ENCODE results near the gene GRID2. TPM values are rescaled to one million over a fixed set of nuclear protein-coding genes. Genes with fewer than 3 reads are reported as not detected.

GRID2 gene
- polyA plus RNA-seq, 1 of the 3 experiments (the other 2 are of a cell fraction): not detected

DNA sequence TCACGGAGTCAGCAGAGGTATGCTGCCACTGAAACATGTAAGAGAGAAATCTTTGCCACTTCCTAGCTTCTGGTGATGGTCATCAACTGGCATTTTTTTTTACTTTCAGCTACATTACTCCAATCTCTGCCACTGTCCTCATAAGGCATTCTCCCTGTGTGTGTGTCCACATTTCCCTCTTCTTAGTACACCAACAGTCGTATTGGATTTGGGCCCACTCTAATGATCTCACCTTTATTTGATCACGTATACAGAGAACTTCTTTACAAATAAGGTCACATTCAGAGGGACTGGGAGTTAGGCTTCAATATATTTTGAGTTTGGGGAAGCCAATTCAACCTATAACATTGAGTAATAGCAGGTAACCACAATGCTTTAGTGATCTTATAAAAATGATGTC lies 649.1 kb downstream of the GRID2 start:
- ChIA-PET CTCF (no interaction called here), POLR2A (no interaction called here)
- no peaks in the 10 kb centered on the region for H4K20me1 ChIP-seq (ENCODE audit: insufficient read depth)
- no peak overlapping the region for H3K9ac ChIP-seq
- DNase-seq: no peak
- H3K9me2 ChIP-seq: no peaks in the 10 kb centered on the region
- H3K27ac ChIP-seq (ENCODE audit: low read depth in 2 of 2, low read length in 1 of 2): no peak overlapping the region
- WGBS (ENCODE audit: low lambda C conversion rate): 65% methylated on average over 3 of the region's 3 CpGs
- no peaks in the 10 kb centered on the region for H3K9me3 ChIP-seq
- no peaks in the 10 kb centered on the region for H3K79me2 ChIP-seq (ENCODE audit: insufficient read depth)
- no peak overlapping the region for H3K4me2 ChIP-seq
- no peak overlapping the region for H3K4me3 ChIP-seq (ENCODE audit: low read depth in 2 of 2, low read length in 1 of 2)
- no peaks in the 10 kb centered on the region for H3K36me3 ChIP-seq (replicated peaks in 1 of 2; ENCODE audit: control insufficient read depth in 1 of 2, insufficient read depth in 2 of 2, low read length in 1 of 2)
- H3K4me1 ChIP-seq (ENCODE audit: control insufficient read depth in 1 of 2, insufficient read depth in 2 of 2, low read depth in 1 of 2, low read length in 1 of 2): no peaks in the 10 kb centered on the region
- TF ChIP-seq FOSL2 (IDR thresholded peaks at IDR 0.05; ENCODE audit: borderline replicate concordance, low read depth): no peak
- no peak for TF ChIP-seq SIN3A (IDR thresholded peaks at IDR 0.05; ENCODE audit: borderline replicate concordance, low read depth, low read length)
- no peak for TF ChIP-seq MXI1 (IDR thresholded peaks at IDR 0.05; ENCODE audit: low read depth, low read length)
- no peak for TF ChIP-seq YY1 (IDR thresholded peaks at IDR 0.05; ENCODE audit: low read depth)
- TF ChIP-seq RAD21 (IDR thresholded peaks at IDR 0.05; ENCODE audit: low read length): no peak
- TF ChIP-seq, protein P1, sequence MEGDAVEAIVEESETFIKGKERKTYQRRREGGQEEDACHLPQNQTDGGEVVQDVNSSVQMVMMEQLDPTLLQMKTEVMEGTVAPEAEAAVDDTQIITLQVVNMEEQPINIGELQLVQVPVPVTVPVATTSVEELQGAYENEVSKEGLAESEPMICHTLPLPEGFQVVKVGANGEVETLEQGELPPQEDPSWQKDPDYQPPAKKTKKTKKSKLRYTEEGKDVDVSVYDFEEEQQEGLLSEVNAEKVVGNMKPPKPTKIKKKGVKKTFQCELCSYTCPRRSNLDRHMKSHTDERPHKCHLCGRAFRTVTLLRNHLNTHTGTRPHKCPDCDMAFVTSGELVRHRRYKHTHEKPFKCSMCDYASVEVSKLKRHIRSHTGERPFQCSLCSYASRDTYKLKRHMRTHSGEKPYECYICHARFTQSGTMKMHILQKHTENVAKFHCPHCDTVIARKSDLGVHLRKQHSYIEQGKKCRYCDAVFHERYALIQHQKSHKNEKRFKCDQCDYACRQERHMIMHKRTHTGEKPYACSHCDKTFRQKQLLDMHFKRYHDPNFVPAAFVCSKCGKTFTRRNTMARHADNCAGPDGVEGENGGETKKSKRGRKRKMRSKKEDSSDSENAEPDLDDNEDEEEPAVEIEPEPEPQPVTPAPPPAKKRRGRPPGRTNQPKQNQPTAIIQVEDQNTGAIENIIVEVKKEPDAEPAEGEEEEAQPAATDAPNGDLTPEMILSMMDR (IDR thresholded peaks at IDR 0.05): no peak
- no peak for TF ChIP-seq SMC3 (IDR thresholded peaks at IDR 0.05; ENCODE audit: low read depth, low read length)
- no peak for TF ChIP-seq USF1 (IDR thresholded peaks at IDR 0.05; ENCODE audit: borderline replicate concordance, low read depth)
- TF ChIP-seq RCOR1 (IDR thresholded peaks at IDR 0.05; ENCODE audit: low read length): no peak
- no peak for TF ChIP-seq TAF1 (IDR thresholded peaks at IDR 0.05; ENCODE audit: borderline replicate concordance, low read depth, low read length)
- no peak for TF ChIP-seq ELF1 (IDR thresholded peaks at IDR 0.05)
- TF ChIP-seq FOXM1 (IDR thresholded peaks at IDR 0.05; ENCODE audit: low read depth): no peak
- no peaks in the 10 kb centered on the region for H3K27me3 ChIP-seq (ENCODE audit: insufficient read depth)
- H2AFZ ChIP-seq (ENCODE audit: low read depth): no peak overlapping the region
- H3F3A ChIP-seq (replicated peaks; ENCODE audit: insufficient read depth): no peaks in the 10 kb centered on the region

DNA sequence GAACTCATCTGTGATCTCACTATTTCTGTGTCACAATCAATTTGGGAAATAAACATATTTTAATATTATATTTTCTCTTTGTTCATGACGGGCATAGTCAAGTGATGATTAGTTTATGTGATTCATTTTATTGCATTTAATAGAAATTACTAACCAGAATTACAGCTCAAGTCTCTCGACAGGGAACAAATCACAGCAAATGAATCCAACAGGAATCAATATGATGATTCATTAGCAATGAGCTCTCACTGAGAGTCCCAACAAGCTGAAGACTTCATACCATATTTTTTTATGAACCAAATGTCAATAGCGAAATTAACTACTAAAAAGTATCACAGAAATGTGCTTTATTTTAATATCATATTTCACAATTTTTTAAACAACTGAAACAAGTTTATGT lies 649.7 kb downstream of the GRID2 start:
- H3K79me2 ChIP-seq (ENCODE audit: insufficient read depth): no peaks in the 10 kb centered on the region
- H3K9me3 ChIP-seq: no peaks in the 10 kb centered on the region
- no peaks in the 10 kb centered on the region for H4K20me1 ChIP-seq (ENCODE audit: insufficient read depth)
- WGBS (ENCODE audit: low lambda C conversion rate): 45% methylated on average over 3 of the region's 3 CpGs
- no peaks in the 10 kb centered on the region for H3F3A ChIP-seq (replicated peaks; ENCODE audit: insufficient read depth)
- no peak overlapping the region for H3K9ac ChIP-seq
- POLR2A ChIA-PET: interaction anchor here (0.5 kb wide), 1 partner anchor 18 kb away, joined by 3 read pairs; no protein-coding TSS in a partner anchor
- no peak overlapping the region for H2AFZ ChIP-seq (ENCODE audit: low read depth)
- CTCF ChIA-PET: no interaction called here
- H3K36me3 ChIP-seq (replicated peaks in 1 of 2; ENCODE audit: control insufficient read depth in 1 of 2, insufficient read depth in 2 of 2, low read length in 1 of 2): no peaks in the 10 kb centered on the region
- DNase-seq: no peak
- no peak overlapping the region for H3K4me2 ChIP-seq
- no peaks in the 10 kb centered on the region for H3K4me1 ChIP-seq (ENCODE audit: control insufficient read depth in 1 of 2, insufficient read depth in 2 of 2, low read depth in 1 of 2, low read length in 1 of 2)
- H3K9me2 ChIP-seq: no peaks in the 10 kb centered on the region
- no peak overlapping the region for H3K4me3 ChIP-seq (ENCODE audit: low read depth in 2 of 2, low read length in 1 of 2)
- no peak overlapping the region for H3K27ac ChIP-seq (ENCODE audit: low read depth in 2 of 2, low read length in 1 of 2)
- no peaks in the 10 kb centered on the region for H3K27me3 ChIP-seq (ENCODE audit: insufficient read depth)
- TF ChIP-seq FOXM1 (IDR thresholded peaks at IDR 0.05; ENCODE audit: low read depth): no peak
- no peak for TF ChIP-seq TCF12 (IDR thresholded peaks at IDR 0.05)
- no peak for TF ChIP-seq JUND (IDR thresholded peaks at IDR 0.05)
- TF ChIP-seq RAD21 (IDR thresholded peaks at IDR 0.05; ENCODE audit: low read length): no peak
- TF ChIP-seq SIN3A (IDR thresholded peaks at IDR 0.05; ENCODE audit: borderline replicate concordance, low read depth, low read length): no peak
- TF ChIP-seq PBX3 (IDR thresholded peaks at IDR 0.05): no peak
- TF ChIP-seq USF2 (IDR thresholded peaks at IDR 0.05; ENCODE audit: borderline replicate concordance, low read depth, low read length): no peak
- TF ChIP-seq GATA2 (CRISPR knock-in tag; IDR thresholded peaks at IDR 0.05): no peak

Data from SK-N-SH (cell line).